Endothelial cell of umbilical vein (primary cell): ENCODE measurements around the gene HS3ST1. TPM values are rescaled to one million over a fixed set of nuclear protein-coding genes. Genes with fewer than 3 reads are reported as not detected.

Experiments used
- BruUV-seq: library from RNA; stranded (reverse); fragments of 400-500 nt; replicated peaks from 2 replicates; lab custom pipeline; 2021; lab: Mats Ljungman, UMichigan
- CTCF ChIA-PET: fragments of 300-600, 350-600 bp; sonication (Branson Sonifier 250); formaldehyde crosslinking; loops from one replicate; lab custom pipeline; 2021; ENCODE audit warnings: antibody characterized with exemption, inconsistent platforms; lab: Charles Lee
- POLR2A ChIA-PET: fragments of 300-600, 350-600 bp; sonication (Branson Sonifier 250); formaldehyde crosslinking; loops from one replicate; lab custom pipeline; 2021; ENCODE audit warnings: antibody characterized with exemption, inconsistent platforms; lab: Charles Lee
- DNase-seq: peaks from one replicate; pipeline ENCODE4 v3.0.0-alpha.2; 2011; ENCODE audit warnings: low read depth, low spot score
- FAIRE-seq: peaks from 2 replicates; lab custom pipeline; 2011; peaks lifted over from hg19 to GRCh38; lab: Jason Lieb, UNC
- H2AFZ ChIP-seq: 2 replicates; pipeline ENCODE4 v1.6.0; 2012; ENCODE audit warnings: low read depth, low read length, control low read depth, inconsistent platforms
- H3K27ac ChIP-seq: 2 replicates; pipeline ENCODE4 v1.5.1; 2011; ENCODE audit warnings: low read depth, mild to moderate bottlenecking, control low read depth, low read length, moderate library complexity; ENCODE audit not compliant: insufficient read depth
- H3K27me3 ChIP-seq, 2 experiments: 2 replicates each; pipeline versions ENCODE4 v1.6.0 to v1.6.1; 2011; ENCODE audit warnings: low read length in 2 of 2, mixed read lengths in 1 of 2; ENCODE audit not compliant: control insufficient read depth in 2 of 2, insufficient read depth in 2 of 2
- H3K36me3 ChIP-seq, 2 experiments: 2 replicates in 1 of 2; 3 replicates in 1 of 2; pipeline ENCODE4 v1.5.1; 2011; ENCODE audit warnings: low read length in 2 of 2, mild to moderate bottlenecking in 1 of 2, moderate library complexity in 1 of 2; ENCODE audit not compliant: control insufficient read depth in 2 of 2, insufficient read depth in 2 of 2; ENCODE audit errors: extremely low read depth in 1 of 2
- H3K4me1 ChIP-seq: 3 replicates; pipeline ENCODE4 v1.5.1; 2011; ENCODE audit warnings: mild to moderate bottlenecking, low read length; ENCODE audit not compliant: control insufficient read depth, insufficient read depth; ENCODE audit errors: extremely low read depth
- H3K4me2 ChIP-seq: 2 replicates; pipeline ENCODE4 v1.6.1; 2011; ENCODE audit warnings: low read length, control low read depth, mixed read lengths; ENCODE audit not compliant: insufficient read depth
- H3K4me3 ChIP-seq, 3 experiments: fragments of 200-600 bp in 1 of 3; sonication (generic), shearing (Covaris generic) in 1 of 3; replicated peaks in 1 of 3; 2 replicates each; pipeline ENCODE4 v1.5.1; 2011 to 2016; ENCODE audit warnings: control low read depth in 3 of 3, low read length in 3 of 3, mild to moderate bottlenecking in 2 of 3, inconsistent platforms in 1 of 3, low read depth in 1 of 3, moderate library complexity in 1 of 3; ENCODE audit not compliant: insufficient read depth in 1 of 3
- H3K79me2 ChIP-seq: 2 replicates; pipeline ENCODE4 v1.6.0; 2012; ENCODE audit warnings: low read length, inconsistent platforms; ENCODE audit not compliant: control insufficient read depth, insufficient read depth
- H3K9ac ChIP-seq: replicated peaks from 2 replicates; pipeline ENCODE3; 2011; ENCODE audit warnings: low read length, control low read depth; ENCODE audit not compliant: insufficient read depth; ENCODE audit errors: extremely low read depth
- H3K9me1 ChIP-seq: replicated peaks from 3 replicates; pipeline ENCODE4 v1.6.0; 2011; ENCODE audit warnings: mild to moderate bottlenecking, low read length; ENCODE audit not compliant: control insufficient read depth, insufficient read depth; ENCODE audit errors: extremely low read depth
- H3K9me3 ChIP-seq: replicated peaks from 2 replicates; pipeline ENCODE4 v1.5.1; 2012; ENCODE audit warnings: low read length, inconsistent platforms; ENCODE audit not compliant: control insufficient read depth, insufficient read depth
- H4K20me1 ChIP-seq: replicated peaks from 2 replicates; pipeline ENCODE3; 2011; ENCODE audit warnings: mild to moderate bottlenecking, low read length; ENCODE audit not compliant: control insufficient read depth, insufficient read depth; ENCODE audit errors: extremely low read depth
- EZH2 ChIP-seq: IDR thresholded peaks from 2 replicates; pipeline ENCODE4 v1.6.1; 2012; ENCODE audit warnings: borderline replicate concordance, low read depth, mild to moderate bottlenecking, moderate library complexity, low read length, inconsistent platforms; ENCODE audit not compliant: severe bottlenecking
- FOS ChIP-seq: IDR thresholded peaks from 2 replicates; pipeline ENCODE4 v1.6.1; 2011; ENCODE audit warnings: mild to moderate bottlenecking, low read length, moderate library complexity, borderline replicate concordance; ENCODE audit not compliant: insufficient read depth
- GATA2 ChIP-seq: IDR thresholded peaks from 2 replicates; pipeline ENCODE4 v1.7.0; 2011; ENCODE audit warnings: low read depth, mild to moderate bottlenecking, moderate library complexity, mixed read lengths, low read length; ENCODE audit not compliant: insufficient read length, insufficient read depth
- JUN ChIP-seq: IDR thresholded peaks from 2 replicates; pipeline ENCODE4 v1.6.1; 2011; ENCODE audit warnings: borderline replicate concordance, low read depth; ENCODE audit not compliant: insufficient read length, insufficient read depth
- MYC ChIP-seq: IDR thresholded peaks from one replicate; pipeline ENCODE4 v1.6.1; 2011; ENCODE audit warnings: mild to moderate bottlenecking, low read depth, low read length
- POLR2A ChIP-seq: IDR thresholded peaks from 2 replicates; pipeline ENCODE4 v1.6.1; 2012; ENCODE audit warnings: low read depth, mild to moderate bottlenecking, control low read depth, low read length
- POLR2AphosphoS5 ChIP-seq: IDR thresholded peaks from 2 replicates; pipeline ENCODE4 v1.6.1; 2012; ENCODE audit warnings: low read depth, mild to moderate bottlenecking, control low read depth, low read length, moderate library complexity; ENCODE audit not compliant: insufficient read depth
- dilution Hi-C: fragments of 300-500 bp; cut with MboI; formaldehyde crosslinking; loops from one replicate; pipeline ENCODE4 v1.15.0; 2019; ENCODE audit warnings: low sequenced_read_pairs; ENCODE audit not compliant: extremely low pct_ligation_motif_present
- intact Hi-C: fragments of 100-400 bp; cut with micrococcal nuclease; formaldehyde crosslinking; loops from one replicate; pipeline ENCODE4 v1.10.0; 2022
- polyA plus RNA-seq, 4 experiments: library from polyadenylated mRNA; depleted of rRNA in 3 of 4; stranded (reverse) in 3 of 4; unstranded in 1 of 4; fragments of >200 nt; gene quantifications; 2 replicates each; pipeline versions ENCODE4 v1.2.1 to v1.2.3, GENCODE V29; 2011 to 2012; ENCODE audit warnings: missing spikeins in 1 of 4
- total RNA-seq: library from RNA; stranded (reverse); gene quantifications from 2 replicates; pipeline ENCODE4 v1.2.3, GENCODE V29; 2021
- TF ChIP-seq, protein P1 (sequence below), 2 donors: IDR thresholded peaks; 1 replicate in 1 of 2; 2 replicates in 1 of 2; pipeline ENCODE4 v1.5.1; 2011; ENCODE audit warnings: low read length in 2 of 2, mild to moderate bottlenecking in 2 of 2, moderate library complexity in 2 of 2, control low read depth in 1 of 2, inconsistent platforms in 1 of 2, low read depth in 1 of 2; ENCODE audit not compliant: insufficient read depth in 1 of 2; ENCODE audit errors: extremely low read depth in 1 of 2
- TF ChIP-seq, protein P2 (sequence below): IDR thresholded peaks from 2 replicates; pipeline ENCODE4 v1.6.1; 2011; ENCODE audit not compliant: insufficient read depth, insufficient read length

HS3ST1 gene
- total and polyA plus RNA-seq, 2 donors (not counting 3 experiments of a cell fraction or from before 2014, with no cell fraction given) = 0.14 to 1.3 TPM

DNA sequence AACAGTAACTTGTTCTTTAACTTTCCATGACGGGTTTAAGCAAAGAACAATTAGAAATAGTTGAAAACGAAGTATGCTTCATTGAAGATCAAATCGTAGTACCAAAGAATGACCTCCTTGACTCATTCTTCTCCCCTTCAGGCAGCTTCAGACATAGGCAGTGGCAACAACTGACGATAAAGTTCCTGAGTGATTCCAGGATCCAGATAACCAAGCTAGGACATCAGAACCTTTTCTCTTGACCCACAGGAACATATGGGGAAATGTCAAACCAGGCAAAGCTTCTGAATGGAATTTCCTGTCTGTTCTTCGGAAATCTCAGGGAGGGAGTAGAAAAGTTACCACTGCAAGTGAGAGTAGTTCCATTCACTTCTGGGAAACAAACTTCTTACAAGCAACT is 74.2 kb downstream of the HS3ST1 start:
- Histone ChIP-seq H3K79me2 (no peaks in the 10 kb centered on the region), H3K27me3 (no peaks in the 10 kb centered on the region), H4K20me1 (no peaks in the 10 kb centered on the region), H3K27ac (no peak overlapping the region), H3K9ac (no peak overlapping the region), H3K4me2 (no peak overlapping the region), H2AFZ (no peak overlapping the region), H3K4me1 (no peaks in the 10 kb centered on the region), H3K4me3 (no peak overlapping the region), H3K36me3 (no peaks in the 10 kb centered on the region), H3K9me3 (no peaks in the 10 kb centered on the region), H3K9me1 (no peaks in the 10 kb centered on the region)
- FAIRE-seq (no peak), DNase-seq (no peak)
- intact Hi-C loops = no loop called here
- TF ChIP-seq GATA2 (no peak), FOS (no peak), POLR2A (no peak), MYC (no peak), EZH2 (no peak), POLR2AphosphoS5 (no peak), JUN (no peak)
- TF ChIP-seq, protein P1, sequence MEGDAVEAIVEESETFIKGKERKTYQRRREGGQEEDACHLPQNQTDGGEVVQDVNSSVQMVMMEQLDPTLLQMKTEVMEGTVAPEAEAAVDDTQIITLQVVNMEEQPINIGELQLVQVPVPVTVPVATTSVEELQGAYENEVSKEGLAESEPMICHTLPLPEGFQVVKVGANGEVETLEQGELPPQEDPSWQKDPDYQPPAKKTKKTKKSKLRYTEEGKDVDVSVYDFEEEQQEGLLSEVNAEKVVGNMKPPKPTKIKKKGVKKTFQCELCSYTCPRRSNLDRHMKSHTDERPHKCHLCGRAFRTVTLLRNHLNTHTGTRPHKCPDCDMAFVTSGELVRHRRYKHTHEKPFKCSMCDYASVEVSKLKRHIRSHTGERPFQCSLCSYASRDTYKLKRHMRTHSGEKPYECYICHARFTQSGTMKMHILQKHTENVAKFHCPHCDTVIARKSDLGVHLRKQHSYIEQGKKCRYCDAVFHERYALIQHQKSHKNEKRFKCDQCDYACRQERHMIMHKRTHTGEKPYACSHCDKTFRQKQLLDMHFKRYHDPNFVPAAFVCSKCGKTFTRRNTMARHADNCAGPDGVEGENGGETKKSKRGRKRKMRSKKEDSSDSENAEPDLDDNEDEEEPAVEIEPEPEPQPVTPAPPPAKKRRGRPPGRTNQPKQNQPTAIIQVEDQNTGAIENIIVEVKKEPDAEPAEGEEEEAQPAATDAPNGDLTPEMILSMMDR (IDR thresholded peaks at IDR 0.05; ENCODE audit: extremely low read depth in 1 of 2, insufficient read depth in 1 of 2, low read depth in 1 of 2, low read length in 2 of 2) = no peak
- TF ChIP-seq, protein P2, sequence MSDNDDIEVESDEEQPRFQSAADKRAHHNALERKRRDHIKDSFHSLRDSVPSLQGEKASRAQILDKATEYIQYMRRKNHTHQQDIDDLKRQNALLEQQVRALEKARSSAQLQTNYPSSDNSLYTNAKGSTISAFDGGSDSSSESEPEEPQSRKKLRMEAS = no peak
- dilution Hi-C loops = no loop called here
- BruUV-seq = no TSS peak
- ChIA-PET POLR2A (no interaction called here), CTCF (no interaction called here)
